ENCODE measurements around the gene CDH6.

- no peak for TF ChIP-seq CTCF (IDR thresholded peaks at IDR 0.05 in 4 of 5, conservative IDR thresholded peaks at IDR 0.05 in 1 of 5)
- no peak for TF ChIP-seq POLR2A (IDR thresholded peaks at IDR 0.05)
Observed at GRCh38 chr5:31217446-31217845, 24.0 kb downstream of the CDH6 start.
